Suprapubic skin (tissue), 4 donors: ENCODE measurements around the gene IFNK. TPM values are rescaled to one million over a fixed set of nuclear protein-coding genes. Genes with fewer than 3 reads are reported as not detected.

Source experiments
- DNase-seq, 2 donors: peaks; one replicate each; pipeline ENCODE4 v3.0.0-alpha.2; 2019; ENCODE audit warnings: low spot score in 2 of 2
- H3K27ac ChIP-seq: fragments of 200-600 bp; sonication (generic); one replicate; pipeline ENCODE4 v1.5.1; 2019
- H3K27me3 ChIP-seq: fragments of 200-600 bp; sonication (generic); one replicate; pipeline ENCODE4 v1.5.1; 2019
- H3K36me3 ChIP-seq: fragments of 200-600 bp; sonication (generic); one replicate; pipeline ENCODE4 v1.5.1; 2019
- H3K4me1 ChIP-seq: fragments of 200-600 bp; sonication (generic); one replicate; pipeline ENCODE4 v1.5.1; 2019
- H3K4me3 ChIP-seq: fragments of 200-600 bp; sonication (generic); one replicate; pipeline ENCODE4 v1.5.1; 2019; ENCODE audit warnings: mild to moderate bottlenecking
- H3K9me3 ChIP-seq: fragments of 200-600 bp; sonication (generic); one replicate; pipeline ENCODE4 v1.5.1; 2019
- CTCF ChIP-seq, 2 donors: fragments of 200-600 bp in 1 of 2; fragments of 450-650 bp in 1 of 2; sonication (generic) in 1 of 2; IDR thresholded peaks; one replicate each; pipeline ENCODE4 v1.5.1; 2016 to 2019; ENCODE audit warnings: antibody characterized with exemption in 2 of 2, mild to moderate bottlenecking in 1 of 2, moderate library complexity in 1 of 2
- EP300 ChIP-seq: sonication (generic); formaldehyde crosslinking; IDR thresholded peaks from one replicate; pipeline ENCODE4 v1.6.1; 2017; ENCODE audit warnings: antibody characterized with exemption
- POLR2A ChIP-seq, 2 donors: fragments of 450-650 bp; IDR thresholded peaks; one replicate each; pipeline ENCODE4 v1.6.1; 2017; ENCODE audit warnings: antibody characterized with exemption in 2 of 2, mild to moderate bottlenecking in 2 of 2, moderate library complexity in 2 of 2
- POLR2AphosphoS5 ChIP-seq, 3 donors: sonication (generic); formaldehyde crosslinking; IDR thresholded peaks; one replicate each; pipeline ENCODE4 v1.6.1; 2017; ENCODE audit warnings: antibody characterized with exemption in 3 of 3
- WGBS: methylation state at CpG from one replicate; pipeline ENCODE4 v1.1.5; 2018; 5-methylcytosine and 5-hydroxymethylcytosine counted together
- total RNA-seq, 4 donors: library from RNA; depleted of rRNA; stranded (reverse); fragments of >200 nt; gene quantifications; one replicate each; pipeline ENCODE4 v1.1.0, GENCODE V29; 2016

Gene IFNK
- total RNA-seq, 4 donors from 2014 or later: not detected

GRCh38 chr9:27506981-27507380 lies 17.1 kb upstream of the IFNK start:
- Histone ChIP-seq H3K4me3 (no peak overlapping the region), H3K9me3 (no peaks in the 10 kb centered on the region), H3K4me1 (peaks cover 9% of the 10 kb centered on the region), H3K27me3 (no peaks in the 10 kb centered on the region), H3K27ac (no peak overlapping the region), H3K36me3 (no peaks in the 10 kb centered on the region)
- no peak for DNase-seq
- WGBS: 46% methylated on average over 2 of the region's 2 CpGs
- no peak for TF ChIP-seq POLR2A (IDR thresholded peaks at IDR 0.05)

- TF ChIP-seq POLR2AphosphoS5 (IDR thresholded peaks at IDR 0.05): no peak
- TF ChIP-seq EP300: no peak
- TF ChIP-seq CTCF (IDR thresholded peaks at IDR 0.05): no peak
- TF ChIP-seq POLR2A (IDR thresholded peaks at IDR 0.05): no peak
- H3K36me3 ChIP-seq: no peaks in the 10 kb centered on the region
- 57% methylated on average over 2 of the region's 2 CpGs for WGBS
Observed at GRCh38 chr9:27510780-27511179, 13.3 kb upstream of the IFNK start.

GRCh38 chr9:27511771-27512170 lies 12.3 kb upstream of the IFNK start:
- Histone ChIP-seq H3K9me3 (no peaks in the 10 kb centered on the region), H3K4me3 (no peak overlapping the region), H3K4me1 (peaks cover 9% of the 10 kb centered on the region), H3K27me3 (no peaks in the 10 kb centered on the region), H3K27ac (no peak overlapping the region), H3K36me3 (no peaks in the 10 kb centered on the region)
- TF ChIP-seq POLR2A (IDR thresholded peaks at IDR 0.05) (no peak), EP300 (no peak), POLR2AphosphoS5 (IDR thresholded peaks at IDR 0.05) (no peak), CTCF (IDR thresholded peaks at IDR 0.05) (no peak)
- no peak for DNase-seq
- 84% methylated on average over 2 of the region's 2 CpGs for WGBS

More at GRCh38 chr9:27510780-27511179, 13.3 kb upstream of the IFNK start:
- Histone ChIP-seq H3K27me3 (no peaks in the 10 kb centered on the region), H3K27ac (no peak overlapping the region), H3K9me3 (no peaks in the 10 kb centered on the region), H3K4me3 (no peak overlapping the region), H3K4me1 (peaks cover 9% of the 10 kb centered on the region)
- DNase-seq: no peak

- Histone ChIP-seq H3K36me3 (no peaks in the 10 kb centered on the region), H3K4me3 (no peak overlapping the region), H3K27ac (no peak overlapping the region), H3K27me3 (no peaks in the 10 kb centered on the region), H3K4me1 (peaks cover 10% of the 10 kb centered on the region), H3K9me3 (no peaks in the 10 kb centered on the region)
- 70% methylated on average over 2 of the region's 2 CpGs for WGBS
- no peak for DNase-seq
- TF ChIP-seq CTCF (IDR thresholded peaks at IDR 0.05) (no peak), POLR2A (IDR thresholded peaks at IDR 0.05) (no peak), EP300 (no peak), POLR2AphosphoS5 (IDR thresholded peaks at IDR 0.05) (no peak)
Observed at GRCh38 chr9:27514551-27514950, 9.5 kb upstream of the IFNK start.

- TF ChIP-seq EP300 (no peak), CTCF (IDR thresholded peaks at IDR 0.05) (no peak)
- no peaks in the 10 kb centered on the region for H3K27me3 ChIP-seq
- H3K36me3 ChIP-seq: no peaks in the 10 kb centered on the region
- H3K4me3 ChIP-seq: no peak overlapping the region
- H3K4me1 ChIP-seq: peaks cover 7% of the 10 kb centered on the region
- no peak for DNase-seq
- H3K27ac ChIP-seq: no peak overlapping the region
- no peaks in the 10 kb centered on the region for H3K9me3 ChIP-seq
- 83% methylated on average over 2 of the region's 2 CpGs for WGBS
Observed at GRCh38 chr9:27518006-27518405, 6.1 kb upstream of the IFNK start.

- H3K27ac ChIP-seq: no peak overlapping the region
- no peak overlapping the region for H3K4me3 ChIP-seq
- peaks cover 7% of the 10 kb centered on the region for H3K4me1 ChIP-seq
- H3K9me3 ChIP-seq: no peaks in the 10 kb centered on the region
- TF ChIP-seq EP300 (no peak), POLR2AphosphoS5 (IDR thresholded peaks at IDR 0.05) (no peak), POLR2A (IDR thresholded peaks at IDR 0.05) (no peak), CTCF (IDR thresholded peaks at IDR 0.05) (no peak)
- H3K27me3 ChIP-seq: no peaks in the 10 kb centered on the region
- DNase-seq: no peak
- WGBS: 82% methylated on average over 4 of the region's 4 CpGs
- no peaks in the 10 kb centered on the region for H3K36me3 ChIP-seq
Observed at GRCh38 chr9:27518809-27519208, 5.3 kb upstream of the IFNK start.
